Esophagus squamous epithelium (tissue), 5 donors: ENCODE measurements around the gene BOK. TPM values are rescaled to one million over a fixed set of nuclear protein-coding genes. Genes with fewer than 3 reads are reported as not detected.

ENCODE experiments used
- DNase-seq: peaks from one replicate; lab custom pipeline; 2025; lab: John Stamatoyannopoulos, UW
- H3K27ac ChIP-seq, 4 donors: fragments of 200-600 bp; sonication (generic); one replicate each; pipeline ENCODE4 v1.5.1; 2016 to 2019; ENCODE audit warnings: mild to moderate bottlenecking in 1 of 4
- H3K27me3 ChIP-seq, 4 donors: fragments of 200-600 bp; sonication (generic); 1 replicate in 3 of 4; 2 replicates in 1 of 4; pipeline versions ENCODE4 v1.5.1 to v1.6.0; 2017 to 2021; ENCODE audit warnings: antibody characterized with exemption in 1 of 4
- H3K36me3 ChIP-seq, 3 donors: fragments of 200-600 bp; sonication (generic); one replicate each; pipeline ENCODE4 v1.5.1; 2016 to 2019
- H3K4me1 ChIP-seq, 3 donors: fragments of 200-600 bp; sonication (generic); one replicate each; pipeline ENCODE4 v1.5.1; 2017 to 2019
- H3K4me3 ChIP-seq, 4 donors: fragments of 200-600 bp; sonication (generic); 1 replicate in 3 of 4; 2 replicates in 1 of 4; pipeline ENCODE4 v1.5.1; 2016 to 2019; ENCODE audit warnings: mild to moderate bottlenecking in 2 of 4, moderate library complexity in 1 of 4
- H3K9me3 ChIP-seq, 3 donors: fragments of 200-600 bp; sonication (generic); one replicate each; pipeline ENCODE4 v1.5.1; 2016 to 2019
- POLR2A ChIP-seq, 4 donors: fragments of 450-650 bp; IDR thresholded peaks; one replicate each; pipeline ENCODE4 v1.6.1; 2017; ENCODE audit warnings: antibody characterized with exemption in 4 of 4, mild to moderate bottlenecking in 4 of 4, moderate library complexity in 3 of 4
- WGBS, 2 donors: methylation state at CpG; one replicate each; pipeline ENCODE4 v1.1.5; 2018; 5-methylcytosine and 5-hydroxymethylcytosine counted together
- intact Hi-C: fragments of 100-400 bp; cut with DNase I; formaldehyde crosslinking; loops from one replicate; pipeline ENCODE4 v1.15.0; 2022
- total RNA-seq, 4 donors: library from RNA; depleted of rRNA; stranded (reverse); fragments of >200 nt; gene quantifications; one replicate each; pipeline ENCODE4 v1.1.0, GENCODE V29; 2016
- TF ChIP-seq, protein P1 (sequence below), 6 experiments: fragments of 450-650 bp in 4 of 6; fragments of 200-600 bp in 2 of 6; sonication (generic) in 2 of 6; IDR thresholded peaks; one replicate each; pipeline ENCODE4 v1.5.1; 2016 to 2019; ENCODE audit warnings: antibody characterized with exemption in 6 of 6, mild to moderate bottlenecking in 4 of 6, moderate library complexity in 4 of 6
- donor health status: DM: yes; HTN: yes; CAD: no.

Gene BOK
- total RNA-seq, 4 donors from 2014 or later, result 35.5 to 57.1 (median 51.2) TPM

DNA sequence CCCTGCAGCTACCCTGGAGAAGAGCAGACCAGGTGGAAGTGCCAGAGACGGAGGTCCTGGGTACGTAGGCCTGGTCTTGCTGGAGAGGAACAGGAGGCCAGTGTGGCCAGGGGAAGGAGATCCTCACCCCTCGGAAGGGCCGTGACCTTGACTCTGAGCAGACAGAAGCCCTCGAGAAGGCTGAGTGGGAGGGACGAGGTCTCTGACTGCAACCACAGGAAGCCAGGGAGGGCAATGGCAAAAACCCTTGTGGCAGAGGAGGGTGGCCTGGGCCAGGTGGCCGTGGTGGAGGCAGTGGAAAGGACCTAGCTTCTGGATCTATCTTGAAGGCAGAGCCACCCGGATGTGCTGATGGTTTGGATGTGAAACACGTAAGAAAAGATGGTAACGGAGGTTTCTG, 50.3 kb downstream of the BOK start:
- no peaks in the 10 kb centered on the region for H3K27me3 ChIP-seq
- no peak overlapping the region for H3K4me3 ChIP-seq
- H3K36me3 ChIP-seq, result peaks cover 8 to 49% (median 15%) of the 10 kb centered on the region in 3 donors
- 86 to 87% methylated on average over 10 of the region's 10 CpGs for WGBS, 2 donors
- H3K27ac ChIP-seq, result peak overlapping the region in 1 of 4 donors; percentile 90
- TF ChIP-seq POLR2A (IDR thresholded peaks at IDR 0.05), result no peak
- TF ChIP-seq, protein P1, sequence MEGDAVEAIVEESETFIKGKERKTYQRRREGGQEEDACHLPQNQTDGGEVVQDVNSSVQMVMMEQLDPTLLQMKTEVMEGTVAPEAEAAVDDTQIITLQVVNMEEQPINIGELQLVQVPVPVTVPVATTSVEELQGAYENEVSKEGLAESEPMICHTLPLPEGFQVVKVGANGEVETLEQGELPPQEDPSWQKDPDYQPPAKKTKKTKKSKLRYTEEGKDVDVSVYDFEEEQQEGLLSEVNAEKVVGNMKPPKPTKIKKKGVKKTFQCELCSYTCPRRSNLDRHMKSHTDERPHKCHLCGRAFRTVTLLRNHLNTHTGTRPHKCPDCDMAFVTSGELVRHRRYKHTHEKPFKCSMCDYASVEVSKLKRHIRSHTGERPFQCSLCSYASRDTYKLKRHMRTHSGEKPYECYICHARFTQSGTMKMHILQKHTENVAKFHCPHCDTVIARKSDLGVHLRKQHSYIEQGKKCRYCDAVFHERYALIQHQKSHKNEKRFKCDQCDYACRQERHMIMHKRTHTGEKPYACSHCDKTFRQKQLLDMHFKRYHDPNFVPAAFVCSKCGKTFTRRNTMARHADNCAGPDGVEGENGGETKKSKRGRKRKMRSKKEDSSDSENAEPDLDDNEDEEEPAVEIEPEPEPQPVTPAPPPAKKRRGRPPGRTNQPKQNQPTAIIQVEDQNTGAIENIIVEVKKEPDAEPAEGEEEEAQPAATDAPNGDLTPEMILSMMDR (IDR thresholded peaks at IDR 0.05), result no peak
- peaks cover 12 to 44% (median 16%) of the 10 kb centered on the region in 3 donors for H3K4me1 ChIP-seq
- intact Hi-C loops, result no loop called here
- DNase-seq, result no peak
- H3K9me3 ChIP-seq, result no peaks in the 10 kb centered on the region

DNA sequence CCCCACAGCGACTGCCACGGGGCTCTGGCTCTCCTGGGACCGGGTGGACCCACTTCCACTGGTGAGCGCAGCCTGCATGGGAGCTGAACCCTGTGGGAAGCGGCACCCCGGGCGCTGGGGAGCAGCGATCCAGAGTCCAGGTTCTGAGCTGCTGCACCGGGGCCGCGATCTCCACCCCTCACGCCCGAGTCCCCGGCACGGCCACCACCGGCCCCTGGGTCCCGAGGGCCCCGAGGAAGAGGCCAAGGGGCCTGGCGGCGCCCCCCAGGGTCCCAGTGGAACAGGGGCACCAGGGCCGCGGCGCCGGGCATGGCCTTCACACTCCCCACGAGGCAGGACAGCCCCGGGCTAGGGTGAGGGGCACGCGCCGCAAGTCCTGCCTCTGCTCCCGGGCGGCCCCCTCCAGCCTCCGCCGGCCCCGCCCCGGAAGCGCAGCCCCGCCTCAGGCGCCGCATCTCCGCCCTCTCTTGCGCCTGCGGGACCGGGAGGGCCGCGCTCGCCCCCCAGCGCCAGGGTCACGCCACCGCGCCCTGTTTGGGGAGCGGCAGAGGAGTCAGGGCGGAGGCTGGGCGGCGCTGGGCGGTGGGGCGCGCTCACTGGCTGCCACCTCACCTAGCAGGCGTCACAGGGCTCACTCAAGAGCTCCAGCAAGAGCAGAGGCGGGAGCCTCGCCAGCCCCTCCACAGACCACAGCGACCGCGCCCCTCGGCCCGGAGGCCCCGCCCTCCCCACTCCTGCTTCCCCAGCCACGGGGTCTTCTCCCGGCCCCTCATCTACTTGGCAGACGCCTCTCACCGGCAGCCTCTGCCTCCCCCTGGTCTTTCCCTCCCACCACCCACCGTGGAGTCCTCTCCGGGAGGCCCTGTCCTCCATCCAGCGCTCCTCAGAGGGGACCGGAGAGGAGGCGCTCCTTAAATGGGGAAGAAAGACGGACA, 51.6 kb downstream of the BOK start:
- WGBS, 2 donors, result 23 to 26% methylated on average over 3 to 4 of the region's 76 CpGs

DNA sequence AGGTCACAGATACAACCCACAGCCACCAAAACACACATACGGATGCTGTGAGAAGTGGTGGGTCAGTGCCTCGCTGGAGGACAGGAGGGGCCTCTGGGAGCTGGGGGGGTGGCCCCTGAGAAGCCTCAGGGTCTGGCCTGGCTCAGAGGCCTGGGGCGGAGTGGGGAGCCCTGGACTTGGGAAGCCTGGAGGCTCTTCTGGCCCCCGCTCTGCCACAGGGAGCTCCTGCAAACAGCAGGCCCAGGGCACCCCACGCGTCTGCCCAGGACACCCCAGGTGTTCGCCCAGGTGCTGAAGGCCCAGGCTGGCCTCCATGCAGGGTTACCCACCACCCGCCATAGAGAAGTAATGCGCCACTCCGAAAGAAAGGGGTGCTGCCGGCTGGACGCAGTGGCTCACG, 52.5 kb downstream of the BOK start:
- Histone ChIP-seq H3K27ac (peak overlapping the region; percentile 21 to 91 (median 84)), H3K36me3 (peaks cover under 1 to 32% (median 4%) of the 10 kb centered on the region in 3 donors), H3K9me3 (no peaks in the 10 kb centered on the region), H3K4me1 (peaks cover 12 to 51% (median 16%) of the 10 kb centered on the region in 3 donors), H3K27me3 (no peaks in the 10 kb centered on the region), H3K4me3 (peak overlapping the region in 1 of 4 donors; percentile 59)
- TF ChIP-seq POLR2A (IDR thresholded peaks at IDR 0.05), result no peak
- TF ChIP-seq, protein P1 (IDR thresholded peaks at IDR 0.05), result no peak
- no peak for DNase-seq
- 85 to 91% methylated on average over 4 to 7 of the region's 13 CpGs for WGBS, 2 donors
- intact Hi-C loops, result no loop called here

More for the DNA sequence above, 51.6 kb downstream of the BOK start:
- Histone ChIP-seq H3K27ac (peak overlapping the region; percentile 79 to 92 (median 90)), H3K9me3 (no peaks in the 10 kb centered on the region), H3K4me1 (peaks cover 12 to 45% (median 16%) of the 10 kb centered on the region in 3 donors), H3K36me3 (peaks cover 8 to 37% (median 10%) of the 10 kb centered on the region in 3 donors), H3K4me3 (peak overlapping the region; percentile 41 to 80 (median 52)), H3K27me3 (no peaks in the 10 kb centered on the region)
- DNase-seq, result peak; percentile 52
- intact Hi-C loops, result no loop called here
- TF ChIP-seq, protein P1 (IDR thresholded peaks at IDR 0.05), result peak; percentile 55 to 69 (median 65)
- TF ChIP-seq POLR2A (IDR thresholded peaks at IDR 0.05), result peak in 2 of 4 donors; percentile 31 to 54

- no peak for DNase-seq
- peak overlapping the region in 3 of 4 donors; percentile 51 to 90 (median 55) for H3K27ac ChIP-seq
- 78 to 80% methylated on average over 20 of the region's 20 CpGs for WGBS, 2 donors
- no peaks in the 10 kb centered on the region for H3K9me3 ChIP-seq
- intact Hi-C loops, result no loop called here
- H3K4me1 ChIP-seq, result peaks cover 12 to 64% (median 16%) of the 10 kb centered on the region in 3 donors
- TF ChIP-seq, protein P1 (IDR thresholded peaks at IDR 0.05), result no peak
- no peak for TF ChIP-seq POLR2A (IDR thresholded peaks at IDR 0.05)
- H3K36me3 ChIP-seq, result peaks cover 0 to 21% (median 0%) of the 10 kb centered on the region in 3 donors
- H3K4me3 ChIP-seq, result no peak overlapping the region
- no peaks in the 10 kb centered on the region for H3K27me3 ChIP-seq
Measured at GRCh38 chr2:241612156-241613016, 53.8 kb downstream of the BOK start.
